ENCODE measurements around the gene JMJD7.

GRCh38 chr15:41878355-41878699, 50.4 kb downstream of the JMJD7 start:
- TF ChIP-seq CTCF (IDR thresholded peaks at IDR 0.05) (no peak), POLR2A (IDR thresholded peaks at IDR 0.05) (no peak), POLR2AphosphoS5 (IDR thresholded peaks at IDR 0.05) (no peak)
